HEK293 (cell line): Measurements from ENCODE around the gene PRRT1.

Source experiments
- ZNF302 ChIP-seq: fragments of 450-650 bp; formaldehyde crosslinking; IDR thresholded peaks from 2 replicates; pipeline ENCODE4 v1.5.1; 2016; ENCODE audit warnings: missing biosample characterization, missing genetic modification characterization, low read depth
- TF ChIP-seq, protein P1 (sequence below): fragments of 450-650 bp; formaldehyde crosslinking; IDR thresholded peaks from 2 replicates; pipeline ENCODE4 v1.5.1; 2016; ENCODE audit warnings: missing biosample characterization, missing genetic modification characterization

DNA sequence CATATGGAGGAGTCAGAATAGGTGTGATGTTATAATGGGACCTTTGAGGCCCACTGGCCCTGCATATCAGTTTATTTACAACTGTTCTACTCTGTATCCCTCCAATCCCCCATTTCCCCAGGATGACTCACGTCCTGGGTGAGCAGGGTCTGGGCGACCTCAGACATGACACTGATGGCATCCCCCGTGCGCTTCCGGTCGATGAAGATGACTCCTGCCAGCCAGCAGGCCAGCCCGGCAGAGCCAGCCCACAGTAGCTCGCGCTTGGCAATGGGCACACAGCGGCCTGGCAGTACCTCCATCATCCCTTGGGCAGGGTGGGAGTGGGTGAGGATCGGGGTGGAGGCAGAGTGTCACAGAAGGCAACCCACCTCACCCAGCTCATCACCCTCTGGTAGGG, 18.6 kb upstream of the PRRT1 start:
- TF ChIP-seq, protein P1, sequence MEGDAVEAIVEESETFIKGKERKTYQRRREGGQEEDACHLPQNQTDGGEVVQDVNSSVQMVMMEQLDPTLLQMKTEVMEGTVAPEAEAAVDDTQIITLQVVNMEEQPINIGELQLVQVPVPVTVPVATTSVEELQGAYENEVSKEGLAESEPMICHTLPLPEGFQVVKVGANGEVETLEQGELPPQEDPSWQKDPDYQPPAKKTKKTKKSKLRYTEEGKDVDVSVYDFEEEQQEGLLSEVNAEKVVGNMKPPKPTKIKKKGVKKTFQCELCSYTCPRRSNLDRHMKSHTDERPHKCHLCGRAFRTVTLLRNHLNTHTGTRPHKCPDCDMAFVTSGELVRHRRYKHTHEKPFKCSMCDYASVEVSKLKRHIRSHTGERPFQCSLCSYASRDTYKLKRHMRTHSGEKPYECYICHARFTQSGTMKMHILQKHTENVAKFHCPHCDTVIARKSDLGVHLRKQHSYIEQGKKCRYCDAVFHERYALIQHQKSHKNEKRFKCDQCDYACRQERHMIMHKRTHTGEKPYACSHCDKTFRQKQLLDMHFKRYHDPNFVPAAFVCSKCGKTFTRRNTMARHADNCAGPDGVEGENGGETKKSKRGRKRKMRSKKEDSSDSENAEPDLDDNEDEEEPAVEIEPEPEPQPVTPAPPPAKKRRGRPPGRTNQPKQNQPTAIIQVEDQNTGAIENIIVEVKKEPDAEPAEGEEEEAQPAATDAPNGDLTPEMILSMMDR (tag by site-specific recombination) = no peak
- no peak for TF ChIP-seq ZNF302 (tag by site-specific recombination)
